GM13977 (cell line): ENCODE data around the gene INPP4A.
A peak's percentile ranks its signal among the peaks of the same experiment; 100 is the strongest.

Experiments used
- DNase-seq: peaks from one replicate; pipeline ENCODE4 v3.0.0; 2012; ENCODE audit warnings: low spot score
- in situ Hi-C: fragments of 300-500 bp; cut with MboI; formaldehyde crosslinking; loops from one replicate; pipeline ENCODE4 v1.12.0; 2022; ENCODE audit warnings: low sequenced_read_pairs, low pct_unique_long_range_greater_than_20kb, mixed read lengths, inconsistent platforms; ENCODE audit not compliant: unreplicated experiment
- TF ChIP-seq, protein P1 (sequence below): IDR thresholded peaks from 2 replicates; pipeline ENCODE4 v1.5.1; 2012; ENCODE audit warnings: mild to moderate bottlenecking, control low read depth; ENCODE audit not compliant: insufficient read depth; ENCODE audit errors: extremely low read depth, missing control alignments

Gene INPP4A

DNA sequence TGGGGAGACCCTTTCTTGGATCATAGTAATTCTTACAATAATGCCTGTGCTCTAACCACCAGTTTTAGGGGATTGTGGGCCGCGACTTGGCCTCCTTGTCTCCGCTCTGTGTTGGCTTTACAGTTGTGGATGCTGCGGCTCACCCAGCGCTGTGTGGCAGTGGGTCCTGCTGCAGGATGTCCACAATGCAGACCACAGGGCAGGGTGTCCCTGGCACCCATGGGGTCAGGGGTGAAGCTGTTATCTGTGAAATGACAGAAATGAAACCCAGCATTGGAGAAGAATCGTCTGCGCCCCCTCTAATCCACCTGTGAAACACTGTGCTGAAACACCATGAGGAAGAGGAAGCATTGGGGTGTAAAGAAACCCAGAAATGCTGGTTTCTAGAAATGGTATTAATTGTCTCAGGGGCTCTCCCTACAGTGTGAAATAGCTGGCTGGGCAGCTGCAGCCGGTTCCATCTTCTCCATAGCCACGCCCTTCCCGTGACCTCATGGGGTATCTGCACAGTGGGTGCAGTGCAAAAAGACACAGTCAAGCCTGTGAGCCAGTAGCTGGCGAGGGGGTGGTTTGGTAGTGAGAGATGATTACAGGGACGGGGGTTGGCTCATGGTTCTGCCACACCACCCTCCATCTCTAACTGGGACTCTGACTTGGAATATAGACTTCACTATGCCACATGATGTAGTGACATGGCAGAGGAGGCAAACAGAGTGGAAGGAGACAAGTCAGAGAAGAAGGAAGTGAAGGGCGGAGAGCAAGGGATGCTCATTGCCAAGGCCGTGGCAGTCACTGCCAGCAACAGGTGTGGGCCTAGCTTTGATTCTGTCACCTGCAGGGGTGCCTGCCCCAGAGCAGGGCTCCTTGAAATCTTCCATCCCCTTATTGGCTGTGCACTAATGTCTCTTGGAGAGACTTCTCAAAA is 16.2 kb downstream of the INPP4A start:
- in situ Hi-C loops = no loop called here

DNA sequence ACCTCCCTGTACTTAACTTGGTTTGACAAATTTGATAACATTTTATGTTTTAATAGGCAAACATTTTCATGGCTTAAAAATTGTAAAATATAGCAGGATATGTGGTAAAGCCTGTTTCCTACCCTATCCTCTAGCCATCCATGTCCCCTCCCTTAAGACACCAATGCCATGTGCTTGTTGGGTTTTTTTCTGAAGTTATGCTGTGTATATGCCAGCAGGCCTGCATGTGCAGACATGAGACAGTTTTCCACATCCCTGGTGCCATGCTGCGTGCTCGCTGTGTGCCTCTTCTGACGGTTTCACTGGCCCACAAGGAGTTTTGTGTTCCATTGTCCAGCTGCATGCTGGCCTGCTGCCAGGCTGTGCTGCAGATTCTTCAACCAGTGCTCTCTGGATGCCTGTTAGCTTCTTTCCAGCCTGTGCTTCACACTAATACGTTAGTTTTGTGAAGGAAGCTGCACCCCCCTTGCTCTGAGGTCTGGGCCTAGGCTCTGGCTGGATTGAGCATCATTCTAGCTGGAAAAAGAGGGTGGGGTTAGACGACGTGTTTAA is 16.9 kb downstream of the INPP4A start:
- DNase-seq = no peak
- TF ChIP-seq, protein P1, sequence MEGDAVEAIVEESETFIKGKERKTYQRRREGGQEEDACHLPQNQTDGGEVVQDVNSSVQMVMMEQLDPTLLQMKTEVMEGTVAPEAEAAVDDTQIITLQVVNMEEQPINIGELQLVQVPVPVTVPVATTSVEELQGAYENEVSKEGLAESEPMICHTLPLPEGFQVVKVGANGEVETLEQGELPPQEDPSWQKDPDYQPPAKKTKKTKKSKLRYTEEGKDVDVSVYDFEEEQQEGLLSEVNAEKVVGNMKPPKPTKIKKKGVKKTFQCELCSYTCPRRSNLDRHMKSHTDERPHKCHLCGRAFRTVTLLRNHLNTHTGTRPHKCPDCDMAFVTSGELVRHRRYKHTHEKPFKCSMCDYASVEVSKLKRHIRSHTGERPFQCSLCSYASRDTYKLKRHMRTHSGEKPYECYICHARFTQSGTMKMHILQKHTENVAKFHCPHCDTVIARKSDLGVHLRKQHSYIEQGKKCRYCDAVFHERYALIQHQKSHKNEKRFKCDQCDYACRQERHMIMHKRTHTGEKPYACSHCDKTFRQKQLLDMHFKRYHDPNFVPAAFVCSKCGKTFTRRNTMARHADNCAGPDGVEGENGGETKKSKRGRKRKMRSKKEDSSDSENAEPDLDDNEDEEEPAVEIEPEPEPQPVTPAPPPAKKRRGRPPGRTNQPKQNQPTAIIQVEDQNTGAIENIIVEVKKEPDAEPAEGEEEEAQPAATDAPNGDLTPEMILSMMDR = no peak
- in situ Hi-C loops = no loop called here

More for the DNA sequence above, 16.2 kb downstream of the INPP4A start:
- TF ChIP-seq, protein P1 = no peak
- DNase-seq = peak; percentile 68

DNA sequence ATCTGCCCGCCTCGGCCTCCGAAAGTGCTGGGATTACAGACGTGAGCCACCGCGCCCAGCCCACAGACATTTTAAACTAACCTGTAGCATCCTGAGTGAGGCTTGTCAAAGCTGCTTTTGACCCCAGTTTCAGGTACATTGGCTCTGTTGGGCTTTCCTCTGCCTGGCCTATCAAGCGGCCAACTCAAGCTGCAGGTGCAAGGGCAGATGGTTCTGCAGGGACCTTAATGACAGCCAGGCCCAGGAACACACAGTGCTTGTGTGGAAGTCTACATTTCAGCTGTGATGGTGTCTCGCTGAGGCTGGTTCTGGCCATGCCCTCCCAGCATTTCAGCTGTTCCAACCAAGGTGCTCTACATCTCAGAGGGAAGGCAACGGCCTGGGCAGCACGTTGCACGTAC is 18.4 kb downstream of the INPP4A start:
- TF ChIP-seq, protein P1 = no peak
- in situ Hi-C loops = no loop called here
- DNase-seq = no peak

DNA sequence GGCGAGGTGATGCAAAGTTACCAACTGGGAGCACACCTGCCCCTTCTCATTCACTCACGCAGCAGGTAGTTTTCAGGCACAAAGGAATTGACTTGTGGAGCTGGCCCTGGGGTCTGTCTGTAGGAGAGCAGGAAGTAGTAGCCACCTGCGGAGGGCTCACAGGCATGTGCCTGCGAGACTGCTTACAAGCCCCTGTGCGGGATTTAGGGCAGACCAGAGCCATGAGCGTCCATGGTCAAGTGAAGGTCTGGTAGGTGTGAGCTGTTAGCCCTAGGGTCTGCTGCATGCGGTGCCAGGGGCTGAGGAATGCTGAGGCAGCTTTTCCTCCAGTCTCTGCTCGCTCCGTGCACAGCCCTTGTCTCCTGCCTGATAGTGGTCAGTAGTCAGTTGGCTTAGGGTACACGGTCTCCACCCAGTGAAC is 18.9 kb downstream of the INPP4A start:
- DNase-seq = no peak
- TF ChIP-seq, protein P1 = no peak
- in situ Hi-C loops = no loop called here

DNA sequence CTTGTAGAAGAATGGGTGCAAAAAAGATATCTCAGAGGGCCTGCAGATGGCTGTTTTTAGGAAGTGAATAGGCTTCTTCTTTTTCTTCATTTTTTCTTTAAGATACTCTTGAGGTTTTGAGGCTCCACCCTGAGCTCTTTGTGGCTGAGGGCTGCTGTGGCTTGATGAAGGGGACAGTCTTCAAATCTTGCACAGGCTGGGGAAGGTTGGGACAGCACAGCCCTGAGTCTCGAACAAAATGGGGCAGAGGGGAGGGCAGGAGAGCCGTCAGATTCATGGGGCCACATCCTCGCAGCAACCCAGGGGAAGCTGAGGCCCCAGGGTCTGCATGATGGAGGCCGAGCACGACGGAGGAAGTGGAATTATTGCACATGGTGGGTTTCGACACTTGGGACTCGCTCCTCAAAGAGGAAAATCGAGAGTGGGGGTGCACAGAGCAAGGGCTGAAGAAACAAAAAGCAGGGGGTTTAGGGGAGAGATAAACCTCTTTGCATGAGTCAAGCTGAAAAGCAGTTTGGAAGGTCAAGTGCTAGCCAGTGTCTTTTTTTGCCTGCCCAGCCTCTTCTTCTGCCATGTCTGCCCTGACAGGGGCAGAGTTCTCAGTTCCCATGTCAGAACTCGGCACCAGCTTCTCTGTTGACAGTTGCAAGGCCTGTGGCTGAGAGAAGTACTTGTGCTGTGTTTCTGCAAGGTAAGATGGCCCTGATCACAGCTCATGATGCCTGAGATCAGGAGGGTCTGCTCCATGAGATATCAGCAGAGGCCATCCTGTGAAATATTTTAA is 19.5 kb downstream of the INPP4A start:
- in situ Hi-C loops = no loop called here
- TF ChIP-seq, protein P1 = no peak
- DNase-seq = no peak

DNA sequence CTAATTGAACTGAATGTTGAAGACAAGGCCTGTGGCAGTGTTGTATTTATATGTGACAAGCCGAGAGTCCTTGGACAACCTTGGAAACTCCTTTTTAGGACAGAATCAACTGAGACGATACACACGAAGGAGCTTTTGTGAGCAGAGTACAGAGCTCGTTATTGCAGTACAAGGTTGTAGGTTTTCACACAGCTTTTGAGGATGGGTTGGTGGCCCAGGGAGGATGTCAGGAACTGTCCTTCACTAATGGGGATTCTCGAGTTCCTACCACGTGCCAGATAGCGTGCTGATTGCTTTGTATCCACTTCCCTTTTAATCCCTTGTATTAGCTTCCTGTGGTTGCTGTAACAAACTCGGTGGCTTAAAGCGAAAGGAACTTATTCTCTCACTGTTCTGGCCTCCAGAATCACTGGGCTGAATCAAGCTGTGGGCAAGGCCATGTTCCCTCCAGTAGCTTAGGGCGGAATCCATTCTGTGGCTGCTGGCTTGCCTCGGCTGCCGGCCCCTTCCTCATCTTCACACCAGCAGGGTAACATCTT is 20.2 kb downstream of the INPP4A start:
- DNase-seq = no peak

More for the DNA sequence above, 20.2 kb downstream of the INPP4A start:
- TF ChIP-seq, protein P1 = no peak
- in situ Hi-C loops = no loop called here
